A673 (cell line): ENCODE data around the gene CRYGS. TPM values are rescaled to one million over a fixed set of nuclear protein-coding genes. Genes with fewer than 3 reads are reported as not detected.

ENCODE experiments used
- BruUV-seq: library from RNA; stranded (reverse); fragments of 400-500 nt; replicated peaks from 2 replicates; lab custom pipeline; 2021; lab: Mats Ljungman, UMichigan
- CTCF ChIA-PET: fragments of 300-600 bp; sonication (Branson Sonifier 250); formaldehyde crosslinking; loops from one replicate; lab custom pipeline; 2022; ENCODE audit warnings: antibody characterized with exemption; lab: Charles Lee
- POLR2A ChIA-PET: fragments of 300-600 bp; sonication (Branson Sonifier 250); formaldehyde crosslinking; loops from one replicate; lab custom pipeline; 2022; ENCODE audit warnings: antibody characterized with exemption; ENCODE audit not compliant: low non-redundant PET; lab: Charles Lee
- DNase-seq: peaks from one replicate; pipeline ENCODE4 v3.0.0-alpha.2; 2015; ENCODE audit warnings: low spot score
- H3K27ac ChIP-seq: fragments of 200-600 bp; sonication (generic); 2 replicates; pipeline ENCODE4 v1.5.1; 2016; ENCODE audit warnings: mixed run types, low read depth, mild to moderate bottlenecking, mixed read lengths, antibody characterized with exemption, low read length; ENCODE audit not compliant: poor library complexity, severe bottlenecking
- H3K27me3 ChIP-seq: fragments of 200-600 bp; sonication (generic); replicated peaks from 2 replicates; pipeline ENCODE4 v1.6.1; 2017; ENCODE audit warnings: mixed run types, low read depth, mild to moderate bottlenecking, mixed read lengths, antibody characterized with exemption, low read length; ENCODE audit not compliant: insufficient read depth, poor library complexity
- H3K36me3 ChIP-seq: fragments of 200-600 bp; sonication (generic); 2 replicates; pipeline ENCODE4 v1.6.1; 2016; ENCODE audit warnings: mixed run types, mild to moderate bottlenecking, mixed read lengths, antibody characterized with exemption, low read length; ENCODE audit not compliant: insufficient read depth, poor library complexity, severe bottlenecking
- H3K4me1 ChIP-seq: fragments of 200-600 bp; sonication (generic); 2 replicates; pipeline ENCODE4 v1.6.1; 2017; ENCODE audit warnings: mixed run types, mild to moderate bottlenecking, mixed read lengths, antibody characterized with exemption, low read length; ENCODE audit not compliant: insufficient read depth, poor library complexity, severe bottlenecking
- H3K4me3 ChIP-seq: fragments of 200-600 bp; sonication (generic); 2 replicates; pipeline ENCODE4 v1.5.1; 2016; ENCODE audit warnings: low read depth, mixed run types, mild to moderate bottlenecking, mixed read lengths, low read length; ENCODE audit not compliant: poor library complexity, severe bottlenecking
- H3K9me3 ChIP-seq: fragments of 200-600 bp; sonication (generic); 2 replicates; pipeline ENCODE4 v1.6.1; 2016; ENCODE audit warnings: mixed run types, low read depth, mild to moderate bottlenecking, mixed read lengths, antibody characterized with exemption, low read length; ENCODE audit not compliant: poor library complexity, severe bottlenecking
- CTCF ChIP-seq: fragments of 300-800, 200-600 bp; sonication (generic); conservative IDR thresholded peaks from 2 replicates; pipeline ENCODE4 v1.5.1; 2017; ENCODE audit warnings: low read depth, mild to moderate bottlenecking, antibody characterized with exemption, low read length, moderate library complexity, mixed read lengths
- EZH2 ChIP-seq: fragments of 200-600 bp; sonication (generic); IDR thresholded peaks from 2 replicates; pipeline ENCODE4 v1.6.1; 2017; ENCODE audit warnings: borderline replicate concordance, low read depth, mild to moderate bottlenecking, mixed read lengths, antibody characterized with exemption, low read length; ENCODE audit not compliant: poor library complexity, severe bottlenecking
- intact Hi-C: fragments of 100-400 bp; cut with micrococcal nuclease; formaldehyde crosslinking; loops from one replicate; pipeline ENCODE4 v1.10.0; 2022; ENCODE audit not compliant: unreplicated experiment
- total RNA-seq: library from RNA; stranded (reverse); gene quantifications from 2 replicates; pipeline ENCODE4 v1.2.3, GENCODE V29; 2021

The CRYGS gene
- total RNA-seq, 1 experiment from 2014 or later, result 3.6 TPM

GRCh38 chr3:186540221-186540834, 3.9 kb downstream of the CRYGS start:
- POLR2A ChIA-PET, result interaction anchor here (0.9 kb wide), 1 partner anchor 298 kb away, joined by 3 read pairs; no protein-coding TSS in a partner anchor
- Histone ChIP-seq H3K9me3 (no peaks in the 10 kb centered on the region), H3K36me3 (no peaks in the 10 kb centered on the region), H3K4me1 (peaks cover 9% of the 10 kb centered on the region), H3K4me3 (no peak overlapping the region), H3K27me3 (no peaks in the 10 kb centered on the region), H3K27ac (no peak overlapping the region)
- TF ChIP-seq EZH2 (no peak), CTCF (peak; percentile 86)
- intact Hi-C loops, result loop anchor here (1.0 kb wide), 2 partner anchors 281 to 556 kb away; no protein-coding TSS in a partner anchor
- BruUV-seq, result no TSS peak
- CTCF ChIA-PET, result interaction anchor here (0.6 to 2.5 kb wide), 23 partner anchors 8 to 1139 kb away, joined by 3 to 15 read pairs (median 4); partner anchors contain the start of genes DNAJB11 and SENP2
- peak; percentile 86 for DNase-seq

DNA sequence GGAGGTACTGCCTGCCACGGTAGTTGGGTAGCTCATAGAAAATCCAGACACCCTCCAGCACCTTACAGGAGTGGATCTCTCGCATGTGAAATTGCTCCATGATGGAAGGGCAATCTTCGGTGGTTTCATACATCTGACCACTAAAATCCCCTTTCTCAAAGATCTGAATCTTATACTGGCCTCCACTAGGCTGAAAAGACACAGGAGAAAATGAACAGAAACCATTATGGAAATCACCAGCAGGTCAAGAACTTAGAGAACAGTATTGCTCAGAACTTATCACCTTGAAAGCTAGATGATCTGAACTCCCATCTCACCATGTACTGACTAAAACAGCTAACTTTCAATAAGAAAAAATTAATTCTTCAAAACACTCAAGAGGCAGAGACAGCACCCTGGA, 5.4 kb downstream of the CRYGS start:
- Histone ChIP-seq H3K4me1 (peaks cover 9% of the 10 kb centered on the region), H3K36me3 (no peaks in the 10 kb centered on the region), H3K27ac (no peak overlapping the region), H3K9me3 (no peaks in the 10 kb centered on the region), H3K4me3 (no peak overlapping the region), H3K27me3 (no peaks in the 10 kb centered on the region)
- ChIA-PET CTCF (interaction anchor here (2.4 kb wide), 1 partner anchor 78 kb away, joined by 12 read pairs; no protein-coding TSS in a partner anchor), POLR2A (no interaction called here)
- TF ChIP-seq EZH2 (no peak), CTCF (no peak)
- intact Hi-C loops, result no loop called here
- no peak for DNase-seq
- BruUV-seq, result no TSS peak

GRCh38 chr3:186536883-186537844, 7.0 kb downstream of the CRYGS start:
- Histone ChIP-seq H3K9me3 (no peaks in the 10 kb centered on the region), H3K27ac (no peak overlapping the region), H3K4me3 (no peak overlapping the region), H3K27me3 (no peaks in the 10 kb centered on the region), H3K4me1 (peaks cover 4% of the 10 kb centered on the region), H3K36me3 (no peaks in the 10 kb centered on the region)
- no peak for DNase-seq
- TF ChIP-seq CTCF (no peak), EZH2 (no peak)
- ChIA-PET CTCF (interaction anchor here (0.6 to 0.8 kb wide), 2 partner anchors 260 to 594 kb away, joined by 3 read pairs; no protein-coding TSS in a partner anchor), POLR2A (no interaction called here)
- BruUV-seq, result no TSS peak
- intact Hi-C loops, result no loop called here
